HG03575 (cell line): ENCODE results near the gene ISG15.

ENCODE experiments used
- ATAC-seq: cut with Tn5 transposase; IDR thresholded peaks from one replicate; pipeline ENCODE4 v1.9.1; 2021; ENCODE audit not compliant: unreplicated experiment, insufficient number of reproducible peaks, low FRiP score; ENCODE audit errors: extremely low read depth

ISG15 gene

DNA sequence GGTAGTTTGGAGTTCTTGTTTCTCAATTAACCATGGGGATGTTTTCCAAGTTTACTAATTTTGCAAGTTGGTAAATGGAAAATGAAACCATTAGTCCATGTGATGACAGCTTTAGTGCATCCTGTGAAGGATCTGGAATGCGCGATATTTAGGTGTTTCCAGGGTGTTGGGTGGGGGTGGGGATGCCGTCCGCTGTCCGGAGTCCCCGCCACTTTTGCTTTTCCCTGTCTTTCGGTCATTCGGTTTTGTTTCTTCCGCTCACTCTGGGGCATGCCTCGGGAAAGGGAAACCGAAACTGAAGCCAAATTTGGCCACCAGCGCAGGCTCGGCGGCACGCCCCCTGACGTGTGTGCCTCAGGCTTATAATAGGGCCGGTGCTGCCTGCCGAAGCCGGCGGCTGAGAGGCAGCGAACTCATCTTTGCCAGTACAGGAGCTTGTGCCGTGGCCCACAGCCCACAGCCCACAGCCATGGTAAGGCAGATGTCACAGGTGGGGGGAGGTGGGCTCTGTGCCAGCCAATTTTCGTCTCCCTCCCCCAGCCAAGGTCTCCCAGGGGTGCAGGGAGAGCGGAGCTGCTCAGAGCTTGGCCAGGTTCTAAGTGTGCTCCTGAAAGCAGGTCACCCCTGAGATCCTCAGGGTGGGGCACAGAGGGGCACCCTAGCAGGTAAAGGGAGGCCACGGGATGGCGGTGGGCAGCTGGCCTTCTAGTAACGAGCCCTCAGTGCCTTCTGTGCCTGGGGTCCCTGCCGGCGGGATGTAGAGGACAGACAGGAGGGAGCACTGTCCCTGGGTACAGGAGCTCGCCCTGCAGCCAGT lies at the start of gene ISG15:
TSS of gene ISG15 (plus strand) at position 393 of the 817 bp plus-strand sequence. CDS start at position 470, 77 bp downstream.
- ATAC-seq, result no peak

DNA sequence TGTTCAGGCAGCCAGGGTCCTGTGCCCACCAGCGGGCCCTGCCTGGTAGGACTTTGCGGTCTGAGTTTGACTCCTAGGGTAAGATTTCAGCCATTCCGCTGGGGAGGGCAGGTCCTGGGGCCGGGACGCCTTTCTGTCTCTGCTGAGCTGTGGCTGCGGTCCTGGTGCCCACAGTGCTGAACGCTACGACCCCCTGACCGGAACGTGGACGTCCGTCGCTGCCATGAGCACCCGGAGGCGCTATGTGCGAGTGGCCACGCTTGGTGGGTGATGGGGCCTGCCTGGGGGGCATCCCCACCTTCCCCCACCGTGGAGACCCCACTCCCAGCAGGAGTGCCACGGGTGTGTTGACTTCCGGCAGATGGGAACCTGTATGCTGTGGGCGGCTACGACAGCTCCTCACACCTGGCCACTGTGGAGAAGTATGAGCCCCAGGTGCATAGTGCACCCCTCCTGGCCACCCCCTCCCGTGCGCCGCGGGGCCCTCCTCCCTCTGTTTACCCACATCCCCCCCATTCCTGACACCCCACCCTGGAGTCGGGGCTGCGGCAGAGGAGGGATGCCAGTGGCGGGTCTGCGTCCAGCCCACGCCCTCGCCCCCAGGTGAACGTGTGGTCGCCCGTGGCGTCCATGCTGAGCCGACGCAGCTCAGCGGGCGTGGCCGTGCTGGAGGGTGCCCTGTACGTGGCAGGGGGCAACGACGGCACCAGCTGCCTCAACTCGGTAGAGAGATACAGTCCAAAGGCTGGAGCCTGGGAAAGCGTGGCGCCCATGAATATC lies 49.4 kb upstream of the ISG15 start:
- ATAC-seq, result no peak

DNA sequence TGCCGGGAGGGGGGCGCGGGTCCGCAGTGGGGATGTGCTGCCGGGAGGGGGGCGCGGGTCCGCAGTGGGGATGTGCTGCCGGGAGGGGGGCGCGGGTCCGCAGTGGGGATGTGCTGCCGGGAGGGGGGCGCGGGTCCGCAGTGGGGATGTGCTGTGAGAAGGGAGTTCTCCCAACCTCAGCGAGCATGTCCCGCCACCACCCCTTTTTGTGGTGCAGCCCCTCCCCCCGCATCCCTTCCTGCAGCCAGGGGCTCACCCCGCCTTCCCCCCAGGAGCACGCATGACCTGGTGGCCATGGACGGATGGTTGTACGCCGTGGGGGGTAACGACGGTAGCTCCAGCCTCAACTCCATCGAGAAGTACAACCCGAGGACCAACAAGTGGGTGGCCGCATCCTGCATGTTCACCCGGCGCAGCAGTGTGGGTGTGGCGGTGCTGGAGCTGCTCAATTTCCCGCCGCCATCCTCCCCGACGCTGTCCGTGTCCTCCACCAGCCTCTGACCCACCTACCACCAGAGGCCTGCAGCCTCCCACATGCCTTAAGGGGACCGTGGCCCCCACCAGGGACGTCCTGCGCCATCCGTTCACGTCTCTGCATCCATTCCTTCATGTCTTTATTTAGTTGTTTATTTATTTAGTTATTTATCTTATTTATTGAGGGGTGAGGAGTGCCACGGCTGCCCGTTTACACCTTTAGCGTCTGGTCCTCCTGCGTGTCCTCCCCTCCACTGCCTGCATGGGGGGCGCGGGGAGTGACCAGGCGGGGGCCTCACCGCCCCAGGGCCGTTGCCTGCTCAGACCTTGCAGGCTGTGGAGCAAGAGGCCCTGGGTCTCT lies 48.4 kb upstream of the ISG15 start:
- ATAC-seq, result no peak

DNA sequence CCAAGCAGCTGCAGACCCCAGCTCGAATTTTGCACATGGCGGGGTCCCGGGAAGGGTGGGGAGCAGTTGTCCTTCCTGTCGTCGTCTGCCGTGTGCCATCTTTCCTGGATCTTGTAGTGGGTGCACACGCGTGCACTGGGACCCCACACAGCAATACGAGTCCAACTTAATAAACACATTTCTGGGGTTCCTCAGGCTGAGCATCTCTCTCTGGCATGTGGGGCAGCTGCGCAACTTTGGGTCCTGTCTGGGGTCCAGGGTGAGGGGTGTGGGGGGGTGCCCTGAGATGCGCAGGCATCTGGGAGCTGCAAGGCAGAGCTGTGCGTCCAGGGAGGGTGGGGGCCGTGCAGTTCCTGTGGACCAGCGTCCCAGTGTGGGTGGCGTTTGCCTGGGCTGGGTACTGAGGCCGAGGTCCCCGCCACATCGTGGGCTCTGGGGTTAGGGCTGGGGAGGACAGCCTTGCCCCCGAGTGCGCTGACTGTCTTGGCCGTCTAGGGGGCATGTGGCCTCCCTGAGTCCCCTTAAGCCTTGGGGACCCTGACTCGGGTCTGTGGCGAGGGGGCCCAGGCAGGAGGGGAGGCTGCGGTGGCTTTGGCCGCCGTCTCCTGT lies 47.7 kb upstream of the ISG15 start:
- ATAC-seq, result no peak

DNA sequence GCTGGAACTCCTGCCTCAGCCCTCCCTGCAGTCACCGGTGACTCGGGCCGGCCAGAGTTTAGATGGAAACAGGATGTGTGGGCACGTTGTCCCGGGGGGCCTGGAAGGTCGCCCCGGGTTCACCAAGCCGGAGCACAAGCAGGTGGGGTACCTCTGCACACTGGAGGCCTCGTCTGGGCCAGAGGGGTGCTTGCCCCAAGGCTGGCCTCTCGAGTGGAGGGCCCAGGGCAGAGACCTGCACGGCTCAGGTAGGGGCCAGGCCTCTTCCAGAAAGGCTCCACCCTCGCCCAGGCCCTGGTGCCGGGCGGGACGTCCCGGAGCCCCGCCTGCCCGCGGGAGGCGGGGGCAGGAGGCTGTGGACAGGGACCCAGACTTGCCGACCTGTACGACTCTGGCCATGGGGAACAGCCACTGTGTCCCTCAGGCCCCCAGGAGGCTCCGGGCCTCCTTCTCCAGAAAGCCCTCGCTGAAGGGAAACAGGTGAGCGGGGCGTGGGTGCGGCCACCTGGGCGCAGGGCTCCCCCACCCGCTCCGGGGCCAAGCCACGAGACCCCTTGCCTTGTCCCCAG lies 47.1 kb upstream of the ISG15 start, which contains the start of gene PLEKHN1:
TSS of gene PLEKHN1 (plus strand) at position 348 of the 569 bp plus-strand sequence. CDS start at position 398, 50 bp downstream.
- ATAC-seq, result no peak

DNA sequence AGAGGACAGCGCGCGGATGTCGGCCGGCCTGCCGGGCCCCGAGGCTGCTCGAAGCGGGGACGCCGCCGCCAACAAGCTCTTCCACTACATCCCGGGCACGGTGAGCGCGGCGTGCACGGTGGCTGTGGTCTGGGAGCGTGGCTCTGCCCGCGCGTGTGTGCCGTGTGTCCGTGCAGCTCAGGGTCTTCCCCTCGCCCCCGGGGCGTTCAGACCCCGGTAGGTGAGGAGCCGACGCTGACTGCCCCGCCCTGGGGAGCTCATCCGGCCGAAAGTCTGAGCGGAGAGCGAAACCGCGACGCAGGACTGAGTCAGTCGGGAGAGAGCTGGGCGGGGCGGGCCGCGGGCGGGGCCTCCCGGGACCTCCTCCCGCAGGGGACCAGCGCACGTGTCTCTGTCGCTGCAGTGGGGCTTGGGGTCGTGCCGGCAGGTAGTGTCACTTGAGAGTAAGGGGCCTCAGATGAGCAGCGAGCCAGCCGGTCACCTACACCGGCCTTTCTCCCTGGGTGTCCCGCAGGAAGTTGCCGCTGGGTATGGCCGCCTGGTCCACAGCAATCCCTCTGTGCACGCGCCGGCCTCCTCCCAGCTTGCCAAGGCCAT lies 46.5 kb upstream of the ISG15 start:
- no peak for ATAC-seq

DNA sequence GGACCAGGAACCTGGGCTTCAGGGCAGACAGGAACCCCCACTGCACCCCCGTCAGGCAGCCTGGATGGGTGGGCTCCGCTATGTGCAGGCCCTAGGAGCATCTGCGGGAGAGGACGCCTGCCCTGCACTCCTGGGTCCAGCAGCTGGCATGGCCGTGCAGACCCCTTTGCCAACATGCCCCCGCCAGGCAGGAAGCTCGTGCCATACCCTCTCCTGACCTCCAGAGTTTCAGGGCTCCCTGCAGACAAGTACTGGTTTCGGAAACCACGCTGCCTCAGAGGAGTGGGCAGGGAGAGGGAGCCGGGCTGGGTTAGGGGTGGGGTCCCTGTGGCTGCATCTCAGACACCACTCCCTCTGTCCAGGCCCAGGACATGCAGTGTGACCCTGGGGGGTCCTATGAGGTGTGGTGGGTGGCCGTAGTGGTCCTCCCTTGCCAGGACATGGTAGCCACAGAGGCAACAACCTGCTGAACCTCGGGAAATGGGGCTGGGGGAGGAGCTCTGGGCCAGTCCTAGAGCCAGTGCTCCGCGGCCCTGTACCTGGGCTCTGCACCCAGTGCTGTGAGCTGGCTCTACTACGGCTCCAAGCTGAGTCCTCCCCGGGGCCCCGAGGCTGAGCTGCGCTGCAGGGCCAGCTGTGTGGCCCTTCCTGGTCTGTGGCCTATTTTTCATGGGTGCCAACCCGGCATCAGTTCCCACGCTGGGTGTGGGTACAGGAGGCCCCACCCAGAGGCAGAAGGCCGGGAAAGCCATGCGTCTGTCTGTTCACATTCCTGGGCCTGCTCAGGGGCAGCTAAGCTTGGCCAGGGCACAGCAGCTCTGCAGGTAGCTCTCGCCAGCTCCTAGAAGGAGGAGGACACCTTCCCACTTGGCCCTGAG lies 45.6 kb upstream of the ISG15 start:
- no peak for ATAC-seq

DNA sequence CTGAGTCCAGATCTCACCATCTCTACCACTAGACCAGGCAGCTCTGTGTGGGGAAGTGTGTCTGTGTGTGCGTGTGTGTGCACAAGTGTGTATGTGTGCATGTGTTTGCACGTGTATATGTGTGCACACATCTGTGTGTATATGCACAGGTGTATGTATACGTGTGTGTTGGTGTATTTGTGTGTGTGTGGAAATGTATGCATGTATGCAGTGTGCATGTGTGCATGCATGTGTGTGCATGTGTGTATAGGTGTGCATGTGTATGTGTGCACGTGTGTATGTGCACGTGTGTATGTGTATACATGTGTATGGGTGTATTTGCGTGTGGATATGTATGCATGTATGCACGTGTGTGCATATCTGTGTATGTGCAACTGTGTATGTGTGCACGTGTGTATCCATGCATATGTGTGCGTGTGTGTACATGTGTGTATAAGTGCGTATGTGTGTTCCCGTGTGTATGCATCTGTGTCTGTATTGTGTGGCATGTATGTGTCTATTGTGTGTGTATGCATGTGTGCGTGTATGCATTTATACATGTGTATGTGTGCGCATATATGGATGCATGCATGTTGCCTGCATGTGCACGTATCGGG lies 43.9 kb upstream of the ISG15 start:
- no peak for ATAC-seq

DNA sequence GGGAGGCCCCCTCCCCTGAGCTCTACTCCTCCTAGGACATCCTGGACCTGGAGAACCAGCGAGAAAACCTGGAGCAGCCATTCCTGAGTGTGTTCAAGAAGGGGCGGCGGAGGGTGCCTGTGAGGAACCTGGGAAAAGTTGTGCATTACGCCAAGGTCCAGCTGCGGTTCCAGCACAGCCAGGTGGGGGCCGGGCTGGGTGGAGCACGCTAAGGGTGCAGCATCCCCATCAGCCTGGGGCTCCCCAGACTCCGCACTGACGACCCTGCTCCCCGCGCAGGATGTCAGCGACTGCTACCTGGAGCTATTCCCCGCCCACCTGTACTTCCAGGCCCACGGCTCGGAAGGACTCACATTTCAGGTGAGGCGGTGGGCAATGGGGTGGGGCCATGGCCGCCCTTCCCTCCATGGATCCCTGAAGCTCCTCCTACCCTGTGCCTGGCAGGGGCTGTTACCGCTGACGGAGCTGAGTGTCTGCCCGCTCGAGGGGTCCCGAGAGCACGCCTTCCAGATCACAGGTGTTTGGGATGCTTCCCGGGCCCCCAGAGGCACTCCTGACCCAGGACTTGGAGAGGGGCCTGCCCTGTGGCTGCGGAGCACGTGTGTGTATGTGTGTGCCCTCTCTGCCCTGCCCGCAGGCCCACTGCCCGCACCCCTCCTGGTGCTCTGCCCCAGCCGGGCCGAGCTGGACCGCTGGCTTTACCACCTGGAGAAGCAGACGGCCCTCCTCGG lies 42.9 kb upstream of the ISG15 start:
- ATAC-seq, result no peak

DNA sequence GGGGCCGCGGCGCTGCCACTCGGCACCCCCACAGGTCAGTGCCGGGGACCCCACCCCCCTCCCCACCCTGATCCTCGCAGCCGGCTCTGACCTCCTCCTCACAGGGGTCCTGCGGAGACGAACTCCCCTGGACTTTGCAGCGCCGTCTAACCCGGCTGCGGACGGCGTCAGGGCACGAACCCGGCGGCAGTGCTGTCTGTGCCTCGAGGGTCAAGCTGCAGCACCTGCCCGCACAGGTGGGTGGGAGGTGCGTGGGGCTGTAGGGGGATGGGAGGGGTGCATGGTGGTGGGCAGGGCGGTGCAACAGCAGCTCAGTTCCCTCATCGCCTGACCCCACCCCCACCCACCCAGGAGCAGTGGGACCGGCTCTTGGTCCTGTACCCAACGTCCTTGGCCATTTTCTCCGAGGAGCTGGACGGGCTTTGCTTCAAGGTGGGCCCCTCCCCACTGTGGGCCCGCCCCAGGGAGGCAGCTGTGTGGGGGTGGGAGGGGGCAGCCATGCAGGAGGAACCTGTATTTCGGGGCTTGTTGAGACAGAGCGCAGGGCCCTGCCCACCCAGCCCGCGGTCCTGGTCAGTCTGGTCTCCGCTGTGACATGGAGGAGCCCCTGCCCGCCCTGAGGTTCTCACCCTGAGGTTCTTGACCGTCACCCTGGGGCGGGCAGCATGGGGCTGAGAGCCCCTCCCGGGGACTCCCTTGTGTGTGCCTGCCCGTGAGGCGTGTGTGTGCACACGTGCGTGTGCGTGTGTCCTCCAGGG lies 42.1 kb upstream of the ISG15 start:
- ATAC-seq, result no peak

DNA sequence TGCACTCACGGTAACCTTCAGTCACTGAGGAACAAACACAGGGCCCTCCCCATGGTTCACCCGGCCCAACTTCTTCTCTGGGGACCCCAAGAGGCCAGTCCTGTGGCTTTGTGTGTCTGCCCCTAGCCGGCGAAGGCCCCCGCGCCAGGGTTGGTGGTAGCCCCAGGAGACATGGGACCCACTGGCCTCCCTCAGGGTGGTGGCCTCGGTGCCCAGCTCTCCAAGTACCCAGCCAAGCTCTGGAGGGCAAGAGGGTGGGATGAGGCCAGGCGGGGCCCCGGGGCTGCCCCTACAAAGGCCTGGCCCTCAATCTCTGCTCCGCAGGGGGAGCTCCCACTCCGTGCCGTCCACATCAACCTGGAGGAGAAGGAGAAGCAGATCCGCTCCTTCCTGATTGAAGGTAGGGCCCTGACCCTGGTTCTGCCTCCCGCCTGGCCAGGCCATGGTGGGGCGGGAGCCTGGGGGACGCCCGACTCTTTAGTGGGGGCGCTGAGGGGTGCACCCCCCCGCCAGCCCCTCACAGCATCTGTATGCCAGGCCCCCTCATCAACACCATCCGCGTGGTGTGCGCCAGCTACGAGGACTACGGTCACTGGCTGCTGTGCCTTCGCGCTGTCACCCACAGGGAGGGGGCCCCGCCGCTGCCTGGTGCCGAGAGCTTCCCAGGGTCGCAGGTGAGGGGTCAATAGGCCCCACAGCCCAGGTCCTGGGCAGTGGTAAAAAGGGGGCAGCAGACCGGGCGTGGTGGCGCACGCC lies 41.4 kb upstream of the ISG15 start:
- no peak for ATAC-seq

DNA sequence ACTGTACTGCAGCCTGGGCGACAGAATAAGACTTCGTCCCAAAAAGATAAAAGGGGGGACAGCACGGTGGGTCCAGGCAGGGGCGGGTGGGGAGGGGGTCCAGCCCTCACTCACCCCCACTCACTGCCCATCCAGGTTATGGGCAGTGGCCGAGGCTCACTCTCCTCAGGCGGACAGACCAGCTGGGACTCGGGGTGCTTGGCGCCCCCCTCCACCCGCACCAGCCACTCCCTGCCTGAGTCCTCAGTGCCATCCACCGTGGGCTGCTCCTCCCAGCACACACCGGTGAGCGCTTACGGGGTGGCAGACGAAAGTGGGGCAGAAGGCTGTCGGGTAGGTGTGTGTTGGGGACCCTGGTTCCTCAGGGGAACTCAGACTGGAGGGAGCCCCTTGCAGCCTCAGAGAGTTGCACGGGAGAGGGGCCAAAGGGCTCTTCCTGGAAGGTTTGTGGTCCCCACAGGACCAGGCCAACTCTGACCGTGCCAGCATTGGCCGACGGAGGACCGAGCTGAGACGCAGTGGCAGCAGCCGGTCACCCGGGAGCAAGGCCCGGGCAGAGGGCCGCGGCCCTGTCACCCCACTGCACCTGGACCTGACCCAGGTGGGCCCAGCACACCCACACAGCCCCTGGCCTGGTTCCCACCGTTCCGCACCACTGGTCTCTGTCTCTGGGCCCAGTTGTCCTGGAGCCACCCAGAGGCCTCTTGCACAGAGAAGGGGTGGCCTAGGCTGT lies 40.4 kb upstream of the ISG15 start:
- no peak for ATAC-seq

DNA sequence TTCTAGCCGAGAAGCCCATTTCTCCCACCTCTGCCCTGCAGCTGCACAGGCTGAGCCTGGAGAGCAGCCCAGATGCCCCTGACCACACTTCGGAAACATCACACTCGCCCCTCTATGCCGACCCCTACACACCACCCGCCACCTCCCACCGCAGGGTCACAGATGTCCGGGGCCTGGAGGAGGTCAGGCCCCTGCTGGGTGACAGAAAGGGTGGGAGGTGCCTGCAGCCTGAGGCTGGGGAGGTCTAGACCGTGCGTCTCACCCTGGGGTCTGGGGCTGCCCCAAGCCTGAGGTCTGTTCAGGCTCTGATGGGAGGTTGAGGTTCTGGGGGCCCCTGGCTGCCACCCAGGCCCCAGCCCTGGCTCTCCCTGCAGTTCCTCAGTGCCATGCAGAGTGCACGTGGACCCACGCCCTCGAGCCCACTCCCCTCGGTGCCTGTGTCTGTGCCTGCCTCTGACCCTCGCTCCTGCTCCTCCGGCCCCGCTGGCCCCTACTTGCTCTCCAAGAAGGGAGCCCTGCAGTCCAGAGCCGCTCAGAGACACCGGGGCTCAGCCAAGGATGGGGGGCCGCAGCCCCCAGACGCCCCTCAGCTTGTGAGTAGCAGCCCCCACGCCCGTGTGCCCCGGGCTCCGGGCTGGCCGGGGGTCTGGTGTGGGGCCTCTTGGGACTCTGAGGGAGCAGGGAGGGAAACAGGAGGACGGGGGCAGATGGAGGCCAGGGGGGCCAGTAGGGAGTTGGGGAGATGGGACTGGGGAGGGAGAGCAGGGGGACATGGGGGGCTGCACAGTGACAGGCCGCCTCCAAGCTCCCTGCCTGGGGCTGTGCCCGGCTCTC lies 39.6 kb upstream of the ISG15 start:
- no peak for ATAC-seq

DNA sequence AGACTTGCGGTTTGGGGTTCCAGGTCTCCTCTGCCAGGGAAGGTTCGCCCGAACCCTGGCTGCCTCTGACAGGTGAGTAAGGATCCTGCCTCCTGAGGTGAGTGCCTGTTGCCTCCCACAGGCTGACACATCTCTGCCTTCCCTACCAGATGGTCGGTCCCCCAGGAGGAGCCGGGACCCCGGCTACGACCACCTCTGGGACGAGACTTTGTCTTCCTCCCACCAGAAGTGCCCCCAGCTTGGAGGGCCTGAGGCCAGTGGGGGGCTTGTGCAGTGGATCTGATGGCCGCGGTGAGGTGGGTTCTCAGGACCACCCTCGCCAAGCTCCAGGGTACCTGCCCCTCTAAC lies 39.0 kb upstream of the ISG15 start:
- no peak for ATAC-seq
